ENCODE results near the gene RBP2. TPM values are rescaled to one million over a fixed set of nuclear protein-coding genes. Genes with fewer than 3 reads are reported as not detected.

RBP2 gene
- not detected for total RNA-seq
- long read RNA-seq = 0 reads

- intact Hi-C loops (cut with DNase I) = no loop called here
- DNase-seq (ENCODE audit: missing footprints) = no peak
- no peak for ATAC-seq
These were observed at the start of gene RBP2 for GRCh38 chr3:139476348-139476747. RBP2 (minus strand) TSS chr3:139476516; CDS start chr3:139476459, 57 bp downstream.

GRCh38 chr3:139524841-139525636, 48.7 kb upstream of the RBP2 start:
- intact Hi-C loops (cut with DNase I) = no loop called here
- ATAC-seq (no peak), DNase-seq (ENCODE audit: missing footprints) (no peak)

- ATAC-seq (no peak), DNase-seq (ENCODE audit: missing footprints) (no peak)
- intact Hi-C loops (cut with DNase I) = no loop called here
These were observed 47.4 kb upstream of the RBP2 start for GRCh38 chr3:139523718-139524117.

GRCh38 chr3:139523166-139523565, 46.9 kb upstream of the RBP2 start:
- DNase-seq (ENCODE audit: missing footprints) (no peak), ATAC-seq (no peak)
- intact Hi-C loops (cut with DNase I) = no loop called here

GRCh38 chr3:139522421-139522820, 46.1 kb upstream of the RBP2 start:
- ATAC-seq (no peak), DNase-seq (ENCODE audit: missing footprints) (no peak)
- intact Hi-C loops (cut with DNase I) = no loop called here

- ATAC-seq (no peak), DNase-seq (ENCODE audit: missing footprints) (no peak)
- intact Hi-C loops (cut with DNase I) = no loop called here
These were observed 45.5 kb upstream of the RBP2 start for GRCh38 chr3:139521816-139522215.

- ATAC-seq = no peak
- intact Hi-C loops (cut with DNase I) = no loop called here
These were observed 44.8 kb upstream of the RBP2 start for GRCh38 chr3:139521144-139521543.

GRCh38 chr3:139519998-139520737, 43.9 kb upstream of the RBP2 start:
- intact Hi-C loops (cut with DNase I) = no loop called here
- peak; percentile 27 for ATAC-seq
- no peak for DNase-seq (ENCODE audit: missing footprints)

More at GRCh38 chr3:139521144-139521543, 44.8 kb upstream of the RBP2 start:
- no peak for DNase-seq (ENCODE audit: missing footprints)

- DNase-seq (ENCODE audit: missing footprints) = no peak
- intact Hi-C loops (cut with DNase I) = no loop called here
- no peak for ATAC-seq
These were observed 42.9 kb upstream of the RBP2 start for GRCh38 chr3:139518926-139519842.

GRCh38 chr3:139518306-139518705, 42.0 kb upstream of the RBP2 start:
- intact Hi-C loops (cut with DNase I) = no loop called here
- DNase-seq (ENCODE audit: missing footprints) = no peak
- no peak for ATAC-seq

GRCh38 chr3:139517321-139518065, 41.2 kb upstream of the RBP2 start:
- intact Hi-C loops (cut with DNase I) = no loop called here
- ATAC-seq (no peak), DNase-seq (ENCODE audit: missing footprints) (no peak)

- ATAC-seq (no peak), DNase-seq (ENCODE audit: missing footprints) (no peak)
- intact Hi-C loops (cut with DNase I) = no loop called here
These were observed 38.4 kb upstream of the RBP2 start for GRCh38 chr3:139514741-139515140.

GRCh38 chr3:139509631-139510030, 33.3 kb upstream of the RBP2 start:
- no peak for ATAC-seq
- intact Hi-C loops (cut with DNase I) = no loop called here
- no peak for DNase-seq (ENCODE audit: missing footprints)

- intact Hi-C loops (cut with DNase I) = no loop called here
- ATAC-seq (no peak), DNase-seq (ENCODE audit: missing footprints) (no peak)
These were observed 30.4 kb upstream of the RBP2 start for GRCh38 chr3:139506766-139507165.

GRCh38 chr3:139505829-139506386, 29.6 kb upstream of the RBP2 start:
- intact Hi-C loops (cut with DNase I) = no loop called here
- ATAC-seq (no peak), DNase-seq (ENCODE audit: missing footprints) (no peak)

- intact Hi-C loops (cut with DNase I) = no loop called here
- no peak for ATAC-seq
- no peak for DNase-seq (ENCODE audit: missing footprints)
These were observed 23.2 kb upstream of the RBP2 start for GRCh38 chr3:139499536-139499935.

GRCh38 chr3:139493826-139494385, 17.6 kb upstream of the RBP2 start:
- ATAC-seq (no peak), DNase-seq (ENCODE audit: missing footprints) (no peak)
- intact Hi-C loops (cut with DNase I) = no loop called here

GRCh38 chr3:139491966-139492365, 15.7 kb upstream of the RBP2 start:
- ATAC-seq (no peak), DNase-seq (ENCODE audit: missing footprints) (no peak)
- intact Hi-C loops (cut with DNase I) = no loop called here

Measured in Right ventricle myocardium inferior (tissue), 1 donor.